PC-3 (cell line): ENCODE measurements around the gene B4GALT5.

Experiments
- CTCF ChIP-seq: fragments of 300-600 bp; sonication (generic); conservative IDR thresholded peaks from 2 replicates; pipeline ENCODE4 v1.5.1; 2017; ENCODE audit warnings: antibody characterized with exemption, low read depth, mild to moderate bottlenecking, low read length
- EZH2 ChIP-seq: fragments of 300-600 bp; sonication (generic); IDR thresholded peaks from one replicate; pipeline ENCODE4 v1.6.1; 2017; ENCODE audit warnings: antibody characterized with exemption, mild to moderate bottlenecking, low read length; ENCODE audit not compliant: unreplicated experiment
- EZH2phosphoT487 ChIP-seq: fragments of 300-600 bp; sonication (generic); IDR thresholded peaks from 2 replicates; pipeline ENCODE4 v1.6.1; 2018; ENCODE audit warnings: mild to moderate bottlenecking, antibody characterized with exemption, low read length, borderline replicate concordance

- TF ChIP-seq CTCF (no peak), EZH2 (no peak), EZH2phosphoT487 (no peak)
These were observed 13.8 kb upstream of the B4GALT5 start for GRCh38 chr20:49727478-49727877.
